GM19328 (cell line): ENCODE data around the gene CCDC71L.

Source experiments
- ATAC-seq: cut with Tn5 transposase; IDR thresholded peaks from one replicate; pipeline ENCODE4 v1.9.1; 2021; ENCODE audit warnings: mild to moderate bottlenecking, moderate library complexity; ENCODE audit not compliant: unreplicated experiment

Gene CCDC71L

GRCh38 chr7:106626376-106627164 is 34.4 kb downstream of the CCDC71L start:
- no peak for ATAC-seq

GRCh38 chr7:106625678-106626301 is 35.2 kb downstream of the CCDC71L start:
- no peak for ATAC-seq

GRCh38 chr7:106623853-106624252 is 37.1 kb downstream of the CCDC71L start:
- ATAC-seq: no peak

GRCh38 chr7:106623315-106623660 is 37.7 kb downstream of the CCDC71L start:
- ATAC-seq: no peak

- no peak for ATAC-seq
Measured at GRCh38 chr7:106622654-106623314, 38.2 kb downstream of the CCDC71L start.

- ATAC-seq: no peak
Measured at GRCh38 chr7:106621393-106622132, 39.4 kb downstream of the CCDC71L start.

GRCh38 chr7:106620676-106621075 is 40.3 kb downstream of the CCDC71L start:
- ATAC-seq: no peak

- ATAC-seq: no peak
Measured at GRCh38 chr7:106620034-106620433, 40.9 kb downstream of the CCDC71L start.

GRCh38 chr7:106619213-106619612 is 41.7 kb downstream of the CCDC71L start:
- no peak for ATAC-seq

GRCh38 chr7:106618480-106618879 is 42.5 kb downstream of the CCDC71L start:
- ATAC-seq: no peak

GRCh38 chr7:106617860-106618259 is 43.1 kb downstream of the CCDC71L start:
- ATAC-seq: no peak

GRCh38 chr7:106616708-106617051 is 44.3 kb downstream of the CCDC71L start:
- ATAC-seq: no peak

GRCh38 chr7:106615808-106616707 is 44.9 kb downstream of the CCDC71L start:
- no peak for ATAC-seq

- no peak for ATAC-seq
Measured at GRCh38 chr7:106614751-106615150, 46.2 kb downstream of the CCDC71L start.

- no peak for ATAC-seq
Measured at GRCh38 chr7:106613848-106614560, 47.0 kb downstream of the CCDC71L start.

GRCh38 chr7:106613279-106613678 is 47.7 kb downstream of the CCDC71L start:
- ATAC-seq: no peak

- no peak for ATAC-seq
Measured at GRCh38 chr7:106612432-106612831, 48.5 kb downstream of the CCDC71L start.

- ATAC-seq: no peak
Measured at GRCh38 chr7:106611911-106612310, 49.0 kb downstream of the CCDC71L start.

GRCh38 chr7:106610996-106611886 is 49.7 kb downstream of the CCDC71L start:
- no peak for ATAC-seq
